ENCODE measurements around the gene ISCU. TPM values are rescaled to one million over a fixed set of nuclear protein-coding genes. Genes with fewer than 3 reads are reported as not detected.
A peak's percentile ranks its signal among the peaks of the same experiment; 100 is the strongest.

The ISCU gene
- total and polyA plus RNA-seq, 2 of the 8 experiments (the other 6 are each of a cell fraction or from before 2014, with no cell fraction given): 72.1 to 78.1 TPM

DNA sequence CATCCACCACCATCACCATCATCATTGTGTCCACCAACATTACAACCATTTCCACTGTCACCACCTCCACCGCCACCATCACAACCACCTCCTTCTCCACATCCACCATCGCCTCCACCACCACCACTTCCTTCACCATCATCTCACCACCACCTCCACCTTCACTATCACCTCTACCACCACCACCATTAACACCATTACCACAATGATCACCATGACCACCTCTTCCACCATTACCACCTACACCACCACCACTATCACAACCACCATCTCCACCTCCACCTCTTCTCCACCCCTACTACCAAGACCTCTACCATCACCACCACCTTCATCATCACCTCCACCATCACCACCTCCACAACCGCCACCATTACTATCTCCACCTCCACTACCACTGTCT, 16.4 kb downstream of the ISCU start:
- ChIA-PET POLR2A (ENCODE audit: partially characterized antibody) (no interaction called here), CTCF (ENCODE audit: partially characterized antibody) (interaction anchor here (0.6 to 24.3 kb wide), 4 partner anchors 9 to 85 kb away, joined by 3 to 523 read pairs (median 4); no protein-coding TSS in a partner anchor)
- Histone ChIP-seq H4K8ac (ENCODE audit: extremely low read depth, insufficient read depth, low read length) (no peak overlapping the region), H3K23me2 (ENCODE audit: low read depth, low read length) (peaks cover 14% of the 10 kb centered on the region; the same call in 1 of the 2 replicates), H3K4ac (replicated peaks; ENCODE audit: insufficient read length, low read depth, low read length) (no peak overlapping the region), H3K4me1 (replicated peaks in 1 of 4; ENCODE audit: control insufficient read depth in 3 of 4, insufficient read depth in 4 of 4, low read length in 3 of 4) (no peaks in the 10 kb centered on the region), H3K18ac (ENCODE audit: extremely low read depth, low read length) (no peak overlapping the region), H2AFZ (ENCODE audit: low read length) (no peak overlapping the region), H3K9ac (replicated peaks in 1 of 4; ENCODE audit: extremely low read depth in 1 of 4, low read depth in 3 of 4, low read length in 3 of 4) (no peak overlapping the region), H3K4me2 (ENCODE audit: insufficient read depth in 1 of 2, low read depth in 2 of 2, low read length in 2 of 2) (no peak overlapping the region), H3K56ac (replicated peaks; ENCODE audit: insufficient read length, low read depth, low read length) (peak overlapping the region; percentile 32), H2AK5ac (ENCODE audit: low read depth, low read length) (0 out of 2 replicates have a peak overlapping the region, but pooled peaks have one; percentile 94), H2BK20ac (ENCODE audit: low read length) (peak overlapping the region; percentile 32; the same call in 1 of the 2 replicates), H3K9me3 (ENCODE audit: insufficient read depth in 2 of 2, low read depth in 1 of 2, low read length in 1 of 2) (peaks cover 0 to 3% of the 10 kb centered on the region in 2 experiments; a peak in 1 of 4 replicates), H3K4me3 (ENCODE audit: extremely low read depth in 1 of 4, insufficient read depth in 2 of 4, low read depth in 3 of 4, low read length in 4 of 4) (no peak overlapping the region), H3K27me3 (replicated peaks in 1 of 4; ENCODE audit: control insufficient read depth in 3 of 4, extremely low read depth in 1 of 4, insufficient read depth in 3 of 4, low read length in 3 of 4) (no peaks in the 10 kb centered on the region), H3K23ac (ENCODE audit: insufficient read length) (no peak overlapping the region), H4K91ac (replicated peaks; ENCODE audit: insufficient read length, low read length) (peak overlapping the region; percentile 15), H3K14ac (ENCODE audit: insufficient read length) (no peak overlapping the region), H4K20me1 (replicated peaks in 1 of 2; ENCODE audit: control insufficient read depth in 1 of 2, insufficient read depth in 2 of 2, low read length in 2 of 2) (peaks cover 0 to 6% of the 10 kb centered on the region in 2 experiments), H3K79me2 (ENCODE audit: control insufficient read depth in 1 of 2, insufficient read depth in 2 of 2, low read length in 2 of 2) (no peaks in the 10 kb centered on the region), H2BK12ac (ENCODE audit: low read depth, low read length) (0 out of 2 replicates have a peak overlapping the region, but pooled peaks have one; percentile 27), H4K5ac (ENCODE audit: insufficient read length, low read depth, low read length) (no peak overlapping the region), H3K79me1 (ENCODE audit: low read depth, low read length) (no peaks in the 10 kb centered on the region), H3K36me3 (ENCODE audit: control insufficient read depth in 2 of 4, insufficient read depth in 4 of 4, low read length in 3 of 4) (no peaks in the 10 kb centered on the region), H2BK120ac (replicated peaks; ENCODE audit: low read depth, low read length) (no peak overlapping the region), H3K27ac (ENCODE audit: low read depth, low read length) (no peak overlapping the region), H2BK15ac (ENCODE audit: low read length) (no peak overlapping the region), H2BK5ac (ENCODE audit: low read depth, low read length) (no peak overlapping the region)
- WGBS, 2 experiments (ENCODE audit: extremely low coverage in 1 of 2, insufficient coverage in 1 of 2, insufficient read length in 1 of 2, insufficient replicate concordance in 2 of 2, low coverage in 1 of 2, low lambda C conversion rate in 2 of 2, missing lambda C conversion rate in 1 of 2): 96% methylated on average over 3 of the region's 3 CpGs; no CpG with 5 or more reads in 1 of the 2 experiments
- no peak for FAIRE-seq
- no peak for DNase-seq (ENCODE audit: low read depth in 1 of 2, low spot score in 2 of 2)
- TF ChIP-seq BACH1 (IDR thresholded peaks at IDR 0.05; ENCODE audit: low read length): no peak
- no peak for TF ChIP-seq TBP (IDR thresholded peaks at IDR 0.05; ENCODE audit: low read depth, low read length)

Data from H1 (cell line).